ENCODE results near the gene SLC24A3. TPM values are rescaled to one million over a fixed set of nuclear protein-coding genes. Genes with fewer than 3 reads are reported as not detected.

The SLC24A3 gene
- total RNA-seq, 6 experiments from 2014 or later, result not detected

DNA sequence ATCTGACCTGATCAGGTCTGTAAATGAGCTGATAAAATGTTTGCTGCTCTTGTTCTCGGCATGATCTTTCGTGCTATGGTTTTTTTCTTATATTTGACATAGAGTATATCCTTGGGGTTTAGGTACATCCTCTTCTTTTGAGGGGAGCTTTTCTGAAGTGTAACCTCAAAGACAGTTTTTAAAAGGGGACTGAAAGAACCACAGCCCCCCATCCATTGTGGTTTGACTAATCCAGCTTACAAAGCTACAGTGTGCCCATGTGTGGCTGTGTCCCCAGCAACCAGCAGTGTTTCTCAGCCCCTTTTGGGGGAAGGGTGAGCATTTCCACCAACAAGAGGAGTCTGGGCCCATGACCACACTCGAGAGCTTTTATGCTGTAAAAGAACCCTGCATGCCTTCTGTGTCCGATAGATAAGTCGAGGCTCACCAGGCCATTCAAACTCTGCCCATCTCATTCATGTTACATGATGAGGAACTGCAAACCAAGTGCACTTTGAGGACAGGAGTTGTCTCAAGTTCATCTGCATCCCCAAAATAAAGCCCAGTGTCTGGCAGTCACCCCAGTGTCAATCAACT lies 266.0 kb downstream of the SLC24A3 start:
- DNase-seq, result no peak
- Mint-ChIP-seq H3K27me3 (ENCODE audit: insufficient read depth) (peaks cover 9% of the 10 kb centered on the region), H3K9me3 (no peaks in the 10 kb centered on the region; the same call in 1 of the 2 replicates), H3K27ac (no peak overlapping the region), H3K36me3 (ENCODE audit: low read depth) (no peaks in the 10 kb centered on the region), H3K4me1 (ENCODE audit: low read depth) (no peaks in the 10 kb centered on the region), H3K4me3 (no peak overlapping the region)
- TF ChIP-seq, protein P1, sequence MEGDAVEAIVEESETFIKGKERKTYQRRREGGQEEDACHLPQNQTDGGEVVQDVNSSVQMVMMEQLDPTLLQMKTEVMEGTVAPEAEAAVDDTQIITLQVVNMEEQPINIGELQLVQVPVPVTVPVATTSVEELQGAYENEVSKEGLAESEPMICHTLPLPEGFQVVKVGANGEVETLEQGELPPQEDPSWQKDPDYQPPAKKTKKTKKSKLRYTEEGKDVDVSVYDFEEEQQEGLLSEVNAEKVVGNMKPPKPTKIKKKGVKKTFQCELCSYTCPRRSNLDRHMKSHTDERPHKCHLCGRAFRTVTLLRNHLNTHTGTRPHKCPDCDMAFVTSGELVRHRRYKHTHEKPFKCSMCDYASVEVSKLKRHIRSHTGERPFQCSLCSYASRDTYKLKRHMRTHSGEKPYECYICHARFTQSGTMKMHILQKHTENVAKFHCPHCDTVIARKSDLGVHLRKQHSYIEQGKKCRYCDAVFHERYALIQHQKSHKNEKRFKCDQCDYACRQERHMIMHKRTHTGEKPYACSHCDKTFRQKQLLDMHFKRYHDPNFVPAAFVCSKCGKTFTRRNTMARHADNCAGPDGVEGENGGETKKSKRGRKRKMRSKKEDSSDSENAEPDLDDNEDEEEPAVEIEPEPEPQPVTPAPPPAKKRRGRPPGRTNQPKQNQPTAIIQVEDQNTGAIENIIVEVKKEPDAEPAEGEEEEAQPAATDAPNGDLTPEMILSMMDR (IDR thresholded peaks at IDR 0.05), result no peak

DNA sequence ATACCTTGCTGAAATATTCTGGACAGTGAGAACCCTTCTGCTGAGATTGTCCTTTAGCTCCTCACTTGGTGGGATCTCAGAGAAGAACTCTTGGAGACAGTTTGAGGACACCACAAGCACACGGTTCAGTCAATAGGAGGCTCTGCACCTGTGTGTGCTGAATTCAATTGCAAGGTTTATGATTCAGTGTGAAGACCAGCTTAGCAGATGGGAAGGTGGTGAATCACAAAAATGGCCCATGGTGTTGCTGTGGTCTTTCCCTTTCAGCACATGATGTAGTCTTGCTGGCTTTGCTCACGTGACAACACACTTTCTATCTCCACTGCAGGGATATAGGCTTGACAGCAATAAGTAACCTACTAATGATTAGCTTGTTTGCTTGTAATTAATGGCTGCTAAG lies 270.3 kb downstream of the SLC24A3 start:
- H3K9me3 Mint-ChIP-seq, result peaks cover 4% of the 10 kb centered on the region; the same call in 1 of the 2 replicates
- peaks cover 4% of the 10 kb centered on the region for H3K27me3 Mint-ChIP-seq (ENCODE audit: insufficient read depth)
- TF ChIP-seq, protein P1 (IDR thresholded peaks at IDR 0.05), result no peak
- DNase-seq, result no peak
- H3K27ac Mint-ChIP-seq, result no peak overlapping the region
- no peaks in the 10 kb centered on the region for H3K36me3 Mint-ChIP-seq (ENCODE audit: low read depth)
- no peaks in the 10 kb centered on the region for H3K4me1 Mint-ChIP-seq (ENCODE audit: low read depth)
- no peak overlapping the region for H3K4me3 Mint-ChIP-seq

DNA sequence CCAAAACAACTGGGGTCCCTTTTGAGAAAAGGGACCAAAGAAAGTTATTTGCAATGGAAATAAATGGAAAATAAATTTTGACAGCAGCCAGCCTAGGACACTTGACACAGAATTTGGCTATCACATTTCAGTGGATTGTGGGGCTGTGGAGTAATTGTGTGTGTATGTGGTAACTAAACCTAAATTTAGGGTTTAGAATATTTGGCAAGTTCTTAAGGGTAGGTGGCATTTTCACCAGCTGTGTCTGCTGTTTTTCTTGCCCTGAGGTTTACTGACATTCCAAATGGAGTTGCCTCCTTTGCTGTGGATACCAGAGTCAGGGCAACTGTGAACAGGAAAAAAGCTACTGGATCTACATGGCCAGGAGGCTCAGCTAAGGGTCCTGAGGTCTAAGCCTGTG lies 270.9 kb downstream of the SLC24A3 start:
- TF ChIP-seq, protein P1 (IDR thresholded peaks at IDR 0.05), result no peak
- H3K27me3 Mint-ChIP-seq (ENCODE audit: insufficient read depth), result peaks cover 4% of the 10 kb centered on the region
- H3K27ac Mint-ChIP-seq, result no peak overlapping the region
- no peaks in the 10 kb centered on the region for H3K36me3 Mint-ChIP-seq (ENCODE audit: low read depth)
- no peaks in the 10 kb centered on the region for H3K4me1 Mint-ChIP-seq (ENCODE audit: low read depth)
- no peak for DNase-seq
- no peak overlapping the region for H3K4me3 Mint-ChIP-seq
- H3K9me3 Mint-ChIP-seq, result peaks cover 4% of the 10 kb centered on the region; the same call in 1 of the 2 replicates

DNA sequence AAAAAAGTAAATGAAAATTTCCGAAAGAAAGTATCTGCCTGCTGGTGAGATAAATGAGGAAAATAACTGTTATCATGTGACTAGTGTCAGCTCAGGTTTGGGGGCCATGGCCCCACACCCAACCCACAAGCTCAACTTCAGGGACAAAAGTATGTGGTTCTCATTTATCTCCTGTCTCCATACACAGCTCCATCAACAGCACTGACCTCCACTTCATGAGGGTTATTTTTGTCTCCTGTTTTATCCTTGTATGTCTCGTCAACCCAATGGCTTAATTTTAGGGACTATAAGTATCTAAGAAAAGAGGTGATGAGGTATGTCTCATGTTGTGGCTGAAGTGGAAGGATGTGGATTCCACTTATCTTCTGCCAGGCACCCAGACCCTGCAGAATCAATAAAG lies 274.0 kb downstream of the SLC24A3 start:
- H3K36me3 Mint-ChIP-seq (ENCODE audit: low read depth), result no peaks in the 10 kb centered on the region
- H3K4me3 Mint-ChIP-seq, result no peak overlapping the region
- no peaks in the 10 kb centered on the region for H3K4me1 Mint-ChIP-seq (ENCODE audit: low read depth)
- peaks cover 6% of the 10 kb centered on the region for H3K27me3 Mint-ChIP-seq (ENCODE audit: insufficient read depth)
- peaks cover 4% of the 10 kb centered on the region; the same call in 1 of the 2 replicates for H3K9me3 Mint-ChIP-seq
- TF ChIP-seq, protein P1 (IDR thresholded peaks at IDR 0.05), result no peak
- no peak for DNase-seq
- no peak overlapping the region for H3K27ac Mint-ChIP-seq

DNA sequence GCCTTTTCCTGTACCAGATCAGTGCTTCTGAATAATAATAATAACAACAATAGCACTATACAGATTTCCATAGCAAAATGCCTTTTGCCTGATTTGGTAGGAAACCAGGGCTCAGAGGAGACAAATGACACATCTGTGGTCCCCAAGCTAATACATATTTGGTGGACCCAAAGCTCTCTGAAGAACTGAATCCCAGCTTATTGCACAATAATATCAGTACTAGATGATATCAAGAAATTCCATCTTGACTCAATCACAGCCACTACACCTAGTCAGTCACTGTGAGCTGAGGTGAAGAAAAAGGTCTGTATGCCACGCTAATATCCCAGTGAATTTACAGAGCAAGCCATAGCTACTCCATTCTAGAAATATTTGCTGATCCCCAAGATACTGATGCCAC lies 275.0 kb downstream of the SLC24A3 start:
- no peaks in the 10 kb centered on the region for H3K36me3 Mint-ChIP-seq (ENCODE audit: low read depth)
- H3K27me3 Mint-ChIP-seq (ENCODE audit: insufficient read depth), result peaks cover 2% of the 10 kb centered on the region
- H3K9me3 Mint-ChIP-seq, result peaks cover 4% of the 10 kb centered on the region; the same call in 1 of the 2 replicates
- TF ChIP-seq, protein P1 (IDR thresholded peaks at IDR 0.05), result no peak
- no peak overlapping the region for H3K27ac Mint-ChIP-seq
- no peak overlapping the region for H3K4me3 Mint-ChIP-seq
- DNase-seq, result no peak
- peaks cover 7% of the 10 kb centered on the region; the same call in 1 of the 2 replicates for H3K4me1 Mint-ChIP-seq (ENCODE audit: low read depth)
